ENCODE measurements around the gene ARHGAP1. TPM values are rescaled to one million over a fixed set of nuclear protein-coding genes. Genes with fewer than 3 reads are reported as not detected.

The ARHGAP1 gene
- total and polyA plus RNA-seq, 2 of the 13 experiments (the other 11 are each of a cell fraction or from before 2014, with no cell fraction given): 18.6 to 30.3 TPM

DNA sequence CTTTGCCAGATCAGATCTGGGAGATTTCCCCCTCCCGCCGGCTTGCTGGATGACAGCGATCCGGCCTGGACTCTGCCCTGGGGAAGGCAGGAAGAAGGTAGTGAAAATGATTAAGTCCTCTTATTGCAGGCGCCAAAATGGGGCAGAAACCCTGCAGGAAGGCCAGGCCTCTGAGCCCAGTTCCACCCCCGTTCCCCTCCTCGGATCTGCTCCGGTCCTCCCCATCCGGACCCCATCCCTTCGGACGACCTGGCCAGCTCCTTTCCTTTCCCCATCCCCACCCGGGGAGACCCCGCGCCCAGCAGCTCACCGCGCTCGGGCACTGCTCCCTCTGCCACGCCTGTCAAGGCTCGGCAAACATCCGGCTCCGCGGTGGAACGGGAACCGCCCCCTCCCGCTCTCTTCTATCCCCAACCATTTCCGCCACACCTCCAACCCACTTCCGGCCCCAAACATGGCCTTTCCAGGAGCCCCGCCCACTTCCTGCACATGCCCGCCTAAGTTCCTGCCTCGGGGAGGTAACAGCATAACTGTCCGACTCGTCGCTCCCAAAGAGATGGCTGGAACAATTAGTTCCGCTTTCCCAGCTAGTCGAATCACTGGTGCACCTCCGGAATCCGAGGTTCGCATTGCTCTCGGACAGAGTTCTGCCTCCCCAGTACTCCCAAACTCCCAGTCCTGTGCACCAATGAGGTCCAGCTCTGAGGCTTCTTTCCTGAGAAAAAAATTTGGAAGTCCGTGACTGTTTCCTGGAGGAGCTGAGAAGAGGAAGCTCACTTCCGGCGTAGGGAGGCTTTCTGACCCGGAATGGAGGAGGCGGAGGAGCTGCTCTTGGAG, at the start of gene ARHGAP1, which contains the start of gene ZNF408 (continued):
- TF ChIP-seq SOX6 (IDR thresholded peaks at IDR 0.05) (no peak), SOX6 (CRISPR knock-in tag; IDR thresholded peaks at IDR 0.05) (peak; percentile 76), MYNN (CRISPR knock-in tag; IDR thresholded peaks at IDR 0.05; ENCODE audit: low read depth) (0 out of 2 replicates have a peak, but pooled peaks have one; percentile 82), ZKSCAN1 (IDR thresholded peaks at IDR 0.05; ENCODE audit: low read length) (no peak), PHB2 (IDR thresholded peaks at IDR 0.05; ENCODE audit: partially characterized antibody) (no peak), GATA4 (IDR thresholded peaks at IDR 0.05; ENCODE audit: borderline replicate concordance, low read depth) (peak; percentile 39; the same call in 1 of the 2 replicates), FOXM1 (CRISPR knock-in tag; IDR thresholded peaks at IDR 0.05) (no peak), RFXANK (CRISPR knock-in tag; IDR thresholded peaks at IDR 0.05) (no peak), ZNF121 (CRISPR knock-in tag; IDR thresholded peaks at IDR 0.05) (no peak), SIN3A (IDR thresholded peaks at IDR 0.05; ENCODE audit: borderline replicate concordance, low read depth, low read length) (peak; percentile 93), ATF1 (CRISPR knock-in tag; IDR thresholded peaks at IDR 0.05) (peak; percentile 74), ZNF883 (CRISPR knock-in tag; IDR thresholded peaks at IDR 0.05; ENCODE audit: not compliant biosample characterization) (no peak), ZNF207 (IDR thresholded peaks at IDR 0.05; ENCODE audit: borderline replicate concordance) (no peak), NR2F1 (CRISPR knock-in tag; IDR thresholded peaks at IDR 0.05) (peak in 1 of 2 experiments; percentile 60; a peak in 1 of 4 replicates)
- TF ChIP-seq, protein P1, sequence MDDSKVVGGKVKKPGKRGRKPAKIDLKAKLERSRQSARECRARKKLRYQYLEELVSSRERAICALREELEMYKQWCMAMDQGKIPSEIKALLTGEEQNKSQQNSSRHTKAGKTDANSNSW (CRISPR knock-in tag; IDR thresholded peaks at IDR 0.05; ENCODE audit: borderline replicate concordance): no peak
- TF ChIP-seq, protein P2, sequence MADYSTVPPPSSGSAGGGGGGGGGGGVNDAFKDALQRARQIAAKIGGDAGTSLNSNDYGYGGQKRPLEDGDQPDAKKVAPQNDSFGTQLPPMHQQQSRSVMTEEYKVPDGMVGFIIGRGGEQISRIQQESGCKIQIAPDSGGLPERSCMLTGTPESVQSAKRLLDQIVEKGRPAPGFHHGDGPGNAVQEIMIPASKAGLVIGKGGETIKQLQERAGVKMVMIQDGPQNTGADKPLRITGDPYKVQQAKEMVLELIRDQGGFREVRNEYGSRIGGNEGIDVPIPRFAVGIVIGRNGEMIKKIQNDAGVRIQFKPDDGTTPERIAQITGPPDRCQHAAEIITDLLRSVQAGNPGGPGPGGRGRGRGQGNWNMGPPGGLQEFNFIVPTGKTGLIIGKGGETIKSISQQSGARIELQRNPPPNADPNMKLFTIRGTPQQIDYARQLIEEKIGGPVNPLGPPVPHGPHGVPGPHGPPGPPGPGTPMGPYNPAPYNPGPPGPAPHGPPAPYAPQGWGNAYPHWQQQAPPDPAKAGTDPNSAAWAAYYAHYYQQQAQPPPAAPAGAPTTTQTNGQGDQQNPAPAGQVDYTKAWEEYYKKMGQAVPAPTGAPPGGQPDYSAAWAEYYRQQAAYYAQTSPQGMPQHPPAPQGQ (CRISPR knock-in tag; IDR thresholded peaks at IDR 0.05; ENCODE audit: borderline replicate concordance): no peak
- TF ChIP-seq, protein P3, sequence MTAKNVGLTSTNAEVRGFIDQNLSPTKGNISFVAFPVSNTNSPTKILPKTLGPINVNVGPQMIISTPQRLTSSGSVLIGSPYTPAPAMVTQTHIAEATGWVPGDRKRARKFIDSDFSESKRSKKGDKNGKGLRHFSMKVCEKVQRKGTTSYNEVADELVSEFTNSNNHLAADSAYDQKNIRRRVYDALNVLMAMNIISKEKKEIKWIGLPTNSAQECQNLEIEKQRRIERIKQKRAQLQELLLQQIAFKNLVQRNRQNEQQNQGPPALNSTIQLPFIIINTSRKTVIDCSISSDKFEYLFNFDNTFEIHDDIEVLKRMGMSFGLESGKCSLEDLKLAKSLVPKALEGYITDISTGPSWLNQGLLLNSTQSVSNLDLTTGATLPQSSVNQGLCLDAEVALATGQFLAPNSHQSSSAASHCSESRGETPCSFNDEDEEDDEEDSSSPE (CRISPR knock-in tag; IDR thresholded peaks at IDR 0.05): peak; percentile 64
- TF ChIP-seq, protein P4, sequence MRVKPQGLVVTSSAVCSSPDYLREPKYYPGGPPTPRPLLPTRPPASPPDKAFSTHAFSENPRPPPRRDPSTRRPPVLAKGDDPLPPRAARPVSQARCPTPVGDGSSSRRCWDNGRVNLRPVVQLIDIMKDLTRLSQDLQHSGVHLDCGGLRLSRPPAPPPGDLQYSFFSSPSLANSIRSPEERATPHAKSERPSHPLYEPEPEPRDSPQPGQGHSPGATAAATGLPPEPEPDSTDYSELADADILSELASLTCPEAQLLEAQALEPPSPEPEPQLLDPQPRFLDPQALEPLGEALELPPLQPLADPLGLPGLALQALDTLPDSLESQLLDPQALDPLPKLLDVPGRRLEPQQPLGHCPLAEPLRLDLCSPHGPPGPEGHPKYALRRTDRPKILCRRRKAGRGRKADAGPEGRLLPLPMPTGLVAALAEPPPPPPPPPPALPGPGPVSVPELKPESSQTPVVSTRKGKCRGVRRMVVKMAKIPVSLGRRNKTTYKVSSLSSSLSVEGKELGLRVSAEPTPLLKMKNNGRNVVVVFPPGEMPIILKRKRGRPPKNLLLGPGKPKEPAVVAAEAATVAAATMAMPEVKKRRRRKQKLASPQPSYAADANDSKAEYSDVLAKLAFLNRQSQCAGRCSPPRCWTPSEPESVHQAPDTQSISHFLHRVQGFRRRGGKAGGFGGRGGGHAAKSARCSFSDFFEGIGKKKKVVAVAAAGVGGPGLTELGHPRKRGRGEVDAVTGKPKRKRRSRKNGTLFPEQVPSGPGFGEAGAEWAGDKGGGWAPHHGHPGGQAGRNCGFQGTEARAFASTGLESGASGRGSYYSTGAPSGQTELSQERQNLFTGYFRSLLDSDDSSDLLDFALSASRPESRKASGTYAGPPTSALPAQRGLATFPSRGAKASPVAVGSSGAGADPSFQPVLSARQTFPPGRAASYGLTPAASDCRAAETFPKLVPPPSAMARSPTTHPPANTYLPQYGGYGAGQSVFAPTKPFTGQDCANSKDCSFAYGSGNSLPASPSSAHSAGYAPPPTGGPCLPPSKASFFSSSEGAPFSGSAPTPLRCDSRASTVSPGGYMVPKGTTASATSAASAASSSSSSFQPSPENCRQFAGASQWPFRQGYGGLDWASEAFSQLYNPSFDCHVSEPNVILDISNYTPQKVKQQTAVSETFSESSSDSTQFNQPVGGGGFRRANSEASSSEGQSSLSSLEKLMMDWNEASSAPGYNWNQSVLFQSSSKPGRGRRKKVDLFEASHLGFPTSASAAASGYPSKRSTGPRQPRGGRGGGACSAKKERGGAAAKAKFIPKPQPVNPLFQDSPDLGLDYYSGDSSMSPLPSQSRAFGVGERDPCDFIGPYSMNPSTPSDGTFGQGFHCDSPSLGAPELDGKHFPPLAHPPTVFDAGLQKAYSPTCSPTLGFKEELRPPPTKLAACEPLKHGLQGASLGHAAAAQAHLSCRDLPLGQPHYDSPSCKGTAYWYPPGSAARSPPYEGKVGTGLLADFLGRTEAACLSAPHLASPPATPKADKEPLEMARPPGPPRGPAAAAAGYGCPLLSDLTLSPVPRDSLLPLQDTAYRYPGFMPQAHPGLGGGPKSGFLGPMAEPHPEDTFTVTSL (CRISPR knock-in tag; IDR thresholded peaks at IDR 0.05; ENCODE audit: borderline replicate concordance): no peak
- TF ChIP-seq, protein P5, sequence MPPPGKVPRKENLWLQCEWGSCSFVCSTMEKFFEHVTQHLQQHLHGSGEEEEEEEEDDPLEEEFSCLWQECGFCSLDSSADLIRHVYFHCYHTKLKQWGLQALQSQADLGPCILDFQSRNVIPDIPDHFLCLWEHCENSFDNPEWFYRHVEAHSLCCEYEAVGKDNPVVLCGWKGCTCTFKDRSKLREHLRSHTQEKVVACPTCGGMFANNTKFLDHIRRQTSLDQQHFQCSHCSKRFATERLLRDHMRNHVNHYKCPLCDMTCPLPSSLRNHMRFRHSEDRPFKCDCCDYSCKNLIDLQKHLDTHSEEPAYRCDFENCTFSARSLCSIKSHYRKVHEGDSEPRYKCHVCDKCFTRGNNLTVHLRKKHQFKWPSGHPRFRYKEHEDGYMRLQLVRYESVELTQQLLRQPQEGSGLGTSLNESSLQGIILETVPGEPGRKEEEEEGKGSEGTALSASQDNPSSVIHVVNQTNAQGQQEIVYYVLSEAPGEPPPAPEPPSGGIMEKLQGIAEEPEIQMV (CRISPR knock-in tag; IDR thresholded peaks at IDR 0.05; ENCODE audit: low read depth): no peak

All from HepG2 (cell line).